Measurements from ENCODE around the gene PPP3CA. TPM values are rescaled to one million over a fixed set of nuclear protein-coding genes. Genes with fewer than 3 reads are reported as not detected.

PPP3CA gene
- total and polyA plus RNA-seq, 5 donors = 8.3 to 27.2 (median 18.7) TPM

DNA sequence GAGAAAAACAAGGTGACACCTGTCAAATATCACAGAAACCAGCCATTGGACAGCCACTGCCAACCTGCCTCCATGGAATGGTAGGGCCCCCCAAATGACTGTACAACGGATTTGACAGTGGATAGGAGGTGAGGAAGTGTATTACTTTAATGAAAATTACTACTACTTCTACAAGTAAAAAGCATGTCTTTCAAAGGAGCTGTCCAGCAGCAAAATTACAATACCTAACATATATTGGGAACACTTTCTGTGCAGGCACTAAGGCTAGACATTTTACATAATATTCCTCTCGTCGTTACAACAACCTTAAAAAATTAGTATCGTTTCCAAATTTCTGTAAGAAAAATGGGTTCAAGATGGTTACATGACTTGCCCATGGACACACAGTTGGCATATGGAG lies 14.9 kb downstream of the PPP3CA start:
- no peaks in the 10 kb centered on the region for H3K9me3 ChIP-seq (ENCODE audit: control insufficient read depth, low read length)
- ATAC-seq (no peak), DNase-seq (no peak)
- no peaks in the 10 kb centered on the region for H3K27me3 ChIP-seq (ENCODE audit: control insufficient read depth, insufficient read depth)
- no peak overlapping the region for H3K4me3 ChIP-seq (ENCODE audit: low read length)
- H3K27ac ChIP-seq (ENCODE audit: low read length) = no peak overlapping the region
- 89% methylated on average over 4 of the region's 4 CpGs for WGBS
- intact Hi-C loops (cut with DNase I) = no loop called here
- no peaks in the 10 kb centered on the region for H3K4me1 ChIP-seq (ENCODE audit: control insufficient read depth, insufficient read depth, low read length)

DNA sequence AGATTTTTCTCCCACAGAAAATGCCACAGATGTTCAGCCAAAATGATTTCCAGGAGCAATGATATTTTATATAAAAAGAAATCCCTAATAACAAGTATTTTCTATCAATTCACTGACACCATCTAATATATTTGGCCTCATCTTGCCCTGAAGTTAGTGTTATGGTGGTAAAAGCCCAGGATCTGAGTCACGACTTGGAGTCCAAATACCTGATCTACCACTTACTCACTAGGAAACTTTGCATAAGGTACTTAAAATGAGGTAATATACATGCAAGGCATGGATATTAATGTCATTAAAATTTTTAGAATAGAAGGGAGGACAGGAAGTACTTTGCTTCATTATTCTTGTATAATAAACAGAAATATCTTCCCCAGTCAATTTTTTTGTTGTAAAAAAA lies 16.3 kb downstream of the PPP3CA start:
- ATAC-seq (no peak), DNase-seq (no peak)
- intact Hi-C loops (cut with DNase I) = no loop called here
- Histone ChIP-seq H3K27me3 (ENCODE audit: control insufficient read depth, insufficient read depth) (no peaks in the 10 kb centered on the region), H3K4me3 (ENCODE audit: low read length) (no peak overlapping the region), H3K27ac (ENCODE audit: low read length) (no peak overlapping the region), H3K9me3 (ENCODE audit: control insufficient read depth, low read length) (no peaks in the 10 kb centered on the region), H3K4me1 (ENCODE audit: control insufficient read depth, insufficient read depth, low read length) (no peaks in the 10 kb centered on the region)
- WGBS = 87% methylated on average over 1 of the region's 1 CpG

DNA sequence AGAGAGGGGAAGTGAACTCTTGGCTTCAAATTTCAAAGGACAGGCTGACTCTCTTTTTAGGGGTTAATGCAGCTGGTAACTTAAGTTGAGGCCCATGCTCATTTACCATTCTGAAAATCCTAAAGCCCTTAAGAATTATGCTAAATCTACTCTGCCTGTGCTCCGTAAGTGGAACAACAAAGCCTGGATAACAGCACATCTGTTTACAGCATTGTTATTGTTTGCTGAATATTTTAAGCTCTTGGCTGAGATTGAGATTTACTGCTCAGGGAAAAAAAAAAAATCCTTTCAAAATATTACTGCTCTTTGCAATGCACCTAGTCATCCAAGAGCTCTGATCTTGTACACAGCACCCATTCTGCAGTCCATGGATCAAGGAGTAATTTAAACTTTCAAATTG lies 17.7 kb downstream of the PPP3CA start:
- H3K27me3 ChIP-seq (ENCODE audit: control insufficient read depth, insufficient read depth) = no peaks in the 10 kb centered on the region
- no peaks in the 10 kb centered on the region for H3K9me3 ChIP-seq (ENCODE audit: control insufficient read depth, low read length)
- no peak overlapping the region for H3K4me3 ChIP-seq (ENCODE audit: low read length)
- DNase-seq (no peak), ATAC-seq (no peak)
- H3K4me1 ChIP-seq (ENCODE audit: control insufficient read depth, insufficient read depth, low read length) = no peaks in the 10 kb centered on the region
- no peak overlapping the region for H3K27ac ChIP-seq (ENCODE audit: low read length)
- intact Hi-C loops (cut with DNase I) = no loop called here
- 80% methylated on average over 1 of the region's 1 CpG for WGBS

DNA sequence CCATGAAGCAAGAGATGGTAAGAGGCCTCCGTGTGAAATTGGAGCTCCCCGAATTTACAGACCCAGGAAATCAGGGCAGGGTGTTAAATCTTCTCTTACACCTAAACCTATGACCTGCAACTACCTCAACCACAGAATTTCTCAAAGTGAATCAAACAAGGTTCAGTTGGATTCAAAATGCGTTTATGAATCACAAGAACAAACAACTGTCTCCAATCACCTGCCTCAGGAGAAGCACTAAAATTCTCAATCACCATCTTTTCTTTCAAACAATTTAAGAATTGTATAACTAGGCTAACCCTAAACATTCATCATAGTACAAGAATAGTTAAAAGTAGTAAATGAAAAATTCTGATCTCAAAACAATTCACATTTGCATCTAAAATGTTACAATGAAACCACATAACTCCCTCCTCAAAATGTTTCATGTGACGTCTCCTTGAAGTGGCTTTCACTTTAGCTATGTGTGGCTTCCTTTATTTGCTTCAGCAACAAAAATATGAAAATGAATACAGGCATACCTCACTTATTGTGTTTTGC lies 19.2 kb downstream of the PPP3CA start:
- ATAC-seq = no peak
- no peak overlapping the region for H3K4me3 ChIP-seq (ENCODE audit: low read length)
- 77% methylated on average over 4 of the region's 4 CpGs for WGBS
- intact Hi-C loops (cut with DNase I) = no loop called here
- no peak overlapping the region for H3K27ac ChIP-seq (ENCODE audit: low read length)
- no peak for DNase-seq
- no peaks in the 10 kb centered on the region for H3K27me3 ChIP-seq (ENCODE audit: control insufficient read depth, insufficient read depth)
- no peaks in the 10 kb centered on the region for H3K4me1 ChIP-seq (ENCODE audit: control insufficient read depth, insufficient read depth, low read length)
- no peaks in the 10 kb centered on the region for H3K9me3 ChIP-seq (ENCODE audit: control insufficient read depth, low read length)

DNA sequence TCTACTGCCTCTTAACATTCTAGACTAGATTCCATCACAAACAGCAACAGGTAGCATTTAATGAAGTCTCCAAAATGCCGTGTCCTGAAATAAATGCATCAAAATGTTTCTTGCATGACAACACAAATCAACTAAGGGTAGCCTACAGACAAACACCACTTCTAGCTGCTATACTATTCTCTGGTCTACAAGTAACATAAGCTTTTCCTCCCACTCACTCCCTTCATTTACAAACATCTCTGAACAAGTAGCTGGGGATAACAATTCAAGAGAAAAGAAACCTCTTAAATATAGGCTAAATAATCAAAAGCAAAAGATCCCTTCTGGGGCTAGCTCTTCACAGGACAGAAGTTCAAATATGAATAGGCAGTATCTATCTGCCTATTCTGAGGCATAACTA lies 20.8 kb downstream of the PPP3CA start:
- no peaks in the 10 kb centered on the region for H3K4me1 ChIP-seq (ENCODE audit: control insufficient read depth, insufficient read depth, low read length)
- WGBS = 84% methylated on average over 1 of the region's 1 CpG
- H3K4me3 ChIP-seq (ENCODE audit: low read length) = no peak overlapping the region
- DNase-seq (no peak), ATAC-seq (no peak)
- intact Hi-C loops (cut with DNase I) = no loop called here
- no peaks in the 10 kb centered on the region for H3K9me3 ChIP-seq (ENCODE audit: control insufficient read depth, low read length)
- H3K27ac ChIP-seq (ENCODE audit: low read length) = no peak overlapping the region
- H3K27me3 ChIP-seq (ENCODE audit: control insufficient read depth, insufficient read depth) = no peaks in the 10 kb centered on the region

DNA sequence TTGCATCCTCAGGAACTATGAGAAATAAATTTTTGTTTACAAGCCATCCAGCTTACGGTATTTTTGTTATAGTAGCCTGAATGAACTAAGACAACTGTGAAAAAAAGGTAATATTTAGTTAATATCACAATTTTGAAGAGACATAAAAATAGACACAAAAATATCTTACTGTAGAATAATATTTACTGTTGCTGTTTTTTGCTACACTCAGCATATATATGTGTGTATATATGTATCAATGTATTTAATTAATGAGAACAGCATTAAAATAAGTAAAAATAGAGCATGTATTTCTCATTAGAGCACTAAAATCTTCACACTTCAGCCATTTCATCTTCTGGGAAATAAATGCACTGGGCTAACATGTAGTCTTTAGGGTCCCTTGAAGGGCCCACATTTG lies 24.6 kb downstream of the PPP3CA start:
- Histone ChIP-seq H3K9me3 (ENCODE audit: control insufficient read depth, low read length) (no peaks in the 10 kb centered on the region), H3K27ac (ENCODE audit: low read length) (no peak overlapping the region), H3K4me1 (ENCODE audit: control insufficient read depth, insufficient read depth, low read length) (no peaks in the 10 kb centered on the region), H3K27me3 (ENCODE audit: control insufficient read depth, insufficient read depth) (no peaks in the 10 kb centered on the region), H3K4me3 (ENCODE audit: low read length) (no peak overlapping the region)
- DNase-seq (no peak), ATAC-seq (no peak)
- intact Hi-C loops (cut with DNase I) = no loop called here
- 99% methylated on average over 1 of the region's 1 CpG for WGBS

DNA sequence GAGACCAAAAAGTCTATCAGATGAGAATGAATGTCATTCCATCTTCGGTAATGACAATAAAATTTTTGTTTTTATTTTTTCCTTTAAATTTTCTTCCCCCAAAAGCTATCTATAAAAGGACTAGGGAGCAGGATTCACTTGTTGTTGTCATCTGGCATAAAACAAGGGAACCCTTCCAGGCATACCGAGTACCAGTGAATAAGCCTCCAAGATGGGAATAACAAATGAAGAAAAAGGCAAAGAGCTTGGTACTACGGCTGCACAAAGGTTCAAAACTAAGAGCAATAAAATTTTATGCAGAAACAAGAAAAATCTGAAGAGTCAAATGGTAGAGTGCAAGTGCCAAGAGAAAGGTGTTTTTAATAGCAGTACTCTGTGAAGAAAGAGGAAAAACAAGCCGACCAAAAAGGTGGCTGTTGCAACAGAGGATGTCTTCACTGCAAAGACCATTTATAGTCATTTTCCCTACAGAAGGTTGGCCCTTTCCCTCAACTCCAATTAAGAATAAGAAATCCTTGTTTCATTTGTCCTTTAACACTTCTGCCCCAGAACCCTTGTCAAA lies 25.8 kb downstream of the PPP3CA start:
- 54% methylated on average over 4 of the region's 4 CpGs for WGBS
- H3K4me3 ChIP-seq (ENCODE audit: low read length) = no peak overlapping the region
- intact Hi-C loops (cut with DNase I) = no loop called here
- H3K9me3 ChIP-seq (ENCODE audit: control insufficient read depth, low read length) = no peaks in the 10 kb centered on the region
- DNase-seq (no peak), ATAC-seq (peak; percentile 16 to 59)
- no peaks in the 10 kb centered on the region for H3K27me3 ChIP-seq (ENCODE audit: control insufficient read depth, insufficient read depth)
- no peaks in the 10 kb centered on the region for H3K4me1 ChIP-seq (ENCODE audit: control insufficient read depth, insufficient read depth, low read length)
- H3K27ac ChIP-seq (ENCODE audit: low read length) = no peak overlapping the region

DNA sequence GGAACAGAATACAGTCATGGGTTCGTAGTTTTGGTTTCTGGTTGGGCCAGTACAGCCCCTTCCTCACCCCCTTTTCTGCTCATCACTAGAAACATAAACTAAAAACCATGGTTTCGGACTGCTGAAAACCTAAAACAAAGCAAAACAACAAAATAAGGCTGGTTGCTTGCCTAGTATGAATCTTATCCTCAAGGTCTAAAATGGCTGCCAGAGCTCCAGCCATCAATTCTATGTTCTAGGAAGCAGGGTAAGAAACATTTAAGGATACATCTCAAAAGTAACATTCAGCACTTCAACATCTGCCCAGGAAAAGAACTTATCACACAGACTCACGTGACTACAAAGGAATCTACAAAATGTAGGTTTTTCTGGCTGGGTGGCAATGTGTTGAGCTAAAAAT lies 31.5 kb downstream of the PPP3CA start:
- intact Hi-C loops (cut with DNase I) = no loop called here
- Histone ChIP-seq H3K27ac (ENCODE audit: low read length) (no peak overlapping the region), H3K27me3 (ENCODE audit: control insufficient read depth, insufficient read depth) (no peaks in the 10 kb centered on the region), H3K9me3 (ENCODE audit: control insufficient read depth, low read length) (no peaks in the 10 kb centered on the region), H3K4me3 (ENCODE audit: low read length) (no peak overlapping the region), H3K4me1 (ENCODE audit: control insufficient read depth, insufficient read depth, low read length) (no peaks in the 10 kb centered on the region)
- WGBS = 95% methylated on average over 3 of the region's 3 CpGs
- no peak for DNase-seq
- no peak for ATAC-seq

DNA sequence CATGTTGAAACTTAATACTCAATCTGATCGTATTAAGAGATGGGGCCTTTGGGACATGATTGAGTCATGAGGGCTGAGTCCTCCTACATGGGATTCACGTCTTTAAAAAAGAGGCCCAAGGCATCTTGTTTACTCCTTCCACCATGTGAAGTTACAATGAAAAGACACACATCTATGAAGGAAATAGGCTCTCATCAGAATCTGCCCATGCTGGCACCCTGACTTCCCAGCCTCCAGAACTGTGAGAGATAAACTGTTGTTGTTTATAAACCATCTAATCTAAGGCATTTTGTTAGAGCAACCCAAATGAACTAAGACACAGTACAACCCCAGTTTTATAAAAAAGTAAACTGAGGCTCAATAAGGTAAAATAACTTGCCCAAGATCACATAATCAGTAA lies 32.3 kb downstream of the PPP3CA start:
- H3K9me3 ChIP-seq (ENCODE audit: control insufficient read depth, low read length) = no peaks in the 10 kb centered on the region
- H3K4me1 ChIP-seq (ENCODE audit: control insufficient read depth, insufficient read depth, low read length) = no peaks in the 10 kb centered on the region
- no peak overlapping the region for H3K4me3 ChIP-seq (ENCODE audit: low read length)
- H3K27me3 ChIP-seq (ENCODE audit: control insufficient read depth, insufficient read depth) = no peaks in the 10 kb centered on the region
- DNase-seq (no peak), ATAC-seq (no peak)
- intact Hi-C loops (cut with DNase I) = no loop called here
- WGBS = 66% methylated on average over 2 of the region's 2 CpGs
- no peak overlapping the region for H3K27ac ChIP-seq (ENCODE audit: low read length)

DNA sequence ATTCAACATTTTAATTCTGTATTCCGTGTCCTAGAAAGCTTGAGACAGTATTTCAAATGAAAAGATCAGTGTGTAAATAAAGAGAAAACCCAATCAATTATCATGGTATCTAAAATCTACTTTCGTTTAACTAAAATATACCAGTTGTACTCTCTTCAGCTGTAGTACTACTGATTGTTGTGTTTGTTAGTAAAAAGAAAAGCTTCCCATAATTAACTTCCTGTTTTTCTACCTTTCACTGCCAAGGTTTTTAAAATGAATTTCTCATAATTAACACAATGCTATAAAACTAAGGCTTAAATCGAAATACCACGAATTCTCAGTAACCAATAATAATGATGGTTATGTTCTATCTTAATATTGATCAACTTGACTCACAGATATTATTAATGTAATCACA lies 37.4 kb downstream of the PPP3CA start:
- Histone ChIP-seq H3K27ac (ENCODE audit: low read length) (no peak overlapping the region), H3K4me1 (ENCODE audit: control insufficient read depth, insufficient read depth, low read length) (peaks cover 2% of the 10 kb centered on the region), H3K9me3 (ENCODE audit: control insufficient read depth, low read length) (no peaks in the 10 kb centered on the region), H3K4me3 (ENCODE audit: low read length) (no peak overlapping the region), H3K27me3 (ENCODE audit: control insufficient read depth, insufficient read depth) (no peaks in the 10 kb centered on the region)
- intact Hi-C loops (cut with DNase I) = no loop called here
- WGBS = 74% methylated on average over 4 of the region's 4 CpGs
- ATAC-seq (no peak), DNase-seq (no peak)

DNA sequence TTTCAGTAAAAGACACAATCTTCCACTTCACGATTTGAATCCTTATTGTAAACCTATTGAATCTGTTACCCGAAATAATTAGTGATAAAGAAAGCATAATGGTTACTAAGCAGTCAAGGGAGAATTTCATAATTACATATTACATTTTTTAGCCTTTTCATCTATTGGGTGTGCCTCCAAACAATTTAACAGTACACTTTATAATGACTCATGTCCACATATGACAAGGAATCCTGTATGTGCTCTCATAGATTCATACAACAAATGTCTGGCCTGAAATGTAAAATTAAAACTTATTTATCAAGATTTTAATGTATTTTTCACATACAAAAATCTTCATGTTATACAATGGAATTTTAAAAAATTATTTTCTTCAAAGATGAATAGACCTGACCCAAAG lies 39.4 kb downstream of the PPP3CA start:
- ATAC-seq = no peak
- WGBS = 96% methylated on average over 2 of the region's 2 CpGs

More for the DNA sequence above, 39.4 kb downstream of the PPP3CA start:
- Histone ChIP-seq H3K27me3 (ENCODE audit: control insufficient read depth, insufficient read depth) (no peaks in the 10 kb centered on the region), H3K4me3 (ENCODE audit: low read length) (no peak overlapping the region), H3K4me1 (ENCODE audit: control insufficient read depth, insufficient read depth, low read length) (peaks cover 2% of the 10 kb centered on the region), H3K9me3 (ENCODE audit: control insufficient read depth, low read length) (no peaks in the 10 kb centered on the region), H3K27ac (ENCODE audit: low read length) (no peak overlapping the region)
- DNase-seq = no peak
- intact Hi-C loops (cut with DNase I) = no loop called here
